Kidney (tissue), 14 donors: ENCODE results near the gene KNCN. TPM values are rescaled to one million over a fixed set of nuclear protein-coding genes. Genes with fewer than 3 reads are reported as not detected.

Experiments used
- DNase-seq, 5 donors: peaks; one replicate each; pipeline ENCODE4 v3.0.0-alpha.2; 2013 to 2020
- FAIRE-seq: peaks from 2 replicates; lab custom pipeline; 2012; peaks lifted over from hg19 to GRCh38; lab: Jason Lieb, UNC
- H3K27ac ChIP-seq, 2 donors: one replicate each; pipeline ENCODE4 v1.7.0; 2013; ENCODE audit warnings: low read depth in 2 of 2, low read length in 2 of 2, inconsistent platforms in 1 of 2
- H3K27me3 ChIP-seq: one replicate; pipeline ENCODE4 v1.7.1; 2013; ENCODE audit warnings: low read length, inconsistent platforms; ENCODE audit not compliant: control insufficient read depth, insufficient read depth
- H3K36me3 ChIP-seq, 3 donors: one replicate each; pipeline versions ENCODE4 v1.7.0 to v1.7.1; 2013; ENCODE audit warnings: low read length in 3 of 3, control low read depth in 1 of 3, inconsistent platforms in 1 of 3; ENCODE audit not compliant: insufficient read depth in 3 of 3, control insufficient read depth in 2 of 3
- H3K4me1 ChIP-seq, 3 donors: one replicate each; pipeline versions ENCODE4 v1.7.0 to v1.7.1; 2013; ENCODE audit warnings: low read length in 3 of 3, inconsistent platforms in 1 of 3, low read depth in 1 of 3; ENCODE audit not compliant: control insufficient read depth in 2 of 3, insufficient read depth in 2 of 3
- H3K4me3 ChIP-seq, 3 donors: one replicate each; pipeline versions ENCODE4 v1.7.0 to v1.8.1; 2013; ENCODE audit warnings: low read length in 3 of 3, control low read depth in 1 of 3, inconsistent platforms in 1 of 3
- H3K9ac ChIP-seq, 3 donors: one replicate each; pipeline versions ENCODE4 v1.7.0 to v1.7.1; 2013; ENCODE audit warnings: low read length in 3 of 3, control low read depth in 1 of 3, inconsistent platforms in 1 of 3
- H3K9me3 ChIP-seq, 3 donors: one replicate each; pipeline versions ENCODE4 v1.7.0 to v1.7.1; 2013; ENCODE audit warnings: low read length in 3 of 3, control low read depth in 1 of 3, inconsistent platforms in 1 of 3; ENCODE audit not compliant: control insufficient read depth in 2 of 3, insufficient read depth in 1 of 3
- intact Hi-C: fragments of 100-400 bp; cut with DNase I; formaldehyde crosslinking; loops from one replicate; pipeline ENCODE4 v1.11.1; 2022
- polyA plus RNA-seq: library from polyadenylated mRNA; stranded (reverse); fragments of 350-450 nt; fragmentation: Illumina TruSeq; extraction: RNeasy Lipid Tissue Mini Kit (QIAGEN cat#74804); gene quantifications from one replicate; pipeline ENCODE4 v1.2.3, GENCODE V29; 2014; ENCODE audit warnings: low read depth, low replicate concordance; ENCODE audit not compliant: insufficient read depth
- total RNA-seq: library from RNA; stranded (reverse); fragmentation: NEBNext Ultra II Directional; extraction: Animal tissue kit (Norgen Biotek cat#: 25700); gene quantifications from one replicate; pipeline ENCODE4 v1.2.1, GENCODE V29; 2021
- TF ChIP-seq, protein P1 (sequence below): IDR thresholded peaks from 3 replicates; pipeline ENCODE4 v1.5.1; 2012; ENCODE audit warnings: mild to moderate bottlenecking, moderate library complexity, borderline replicate concordance; ENCODE audit not compliant: insufficient read depth; ENCODE audit errors: extremely low read depth
- donor health status: control.
- donor health status: control.
- donor health status: control.
- donor health status: control.
- donor health status: control.
- donor health status: DM: yes; HTN: yes; CAD: no.
- donor health status: Normal renal cell carcinoma (clear cell type).

The KNCN gene
- total and polyA plus RNA-seq, 2 donors from 2014 or later, result not detected

DNA sequence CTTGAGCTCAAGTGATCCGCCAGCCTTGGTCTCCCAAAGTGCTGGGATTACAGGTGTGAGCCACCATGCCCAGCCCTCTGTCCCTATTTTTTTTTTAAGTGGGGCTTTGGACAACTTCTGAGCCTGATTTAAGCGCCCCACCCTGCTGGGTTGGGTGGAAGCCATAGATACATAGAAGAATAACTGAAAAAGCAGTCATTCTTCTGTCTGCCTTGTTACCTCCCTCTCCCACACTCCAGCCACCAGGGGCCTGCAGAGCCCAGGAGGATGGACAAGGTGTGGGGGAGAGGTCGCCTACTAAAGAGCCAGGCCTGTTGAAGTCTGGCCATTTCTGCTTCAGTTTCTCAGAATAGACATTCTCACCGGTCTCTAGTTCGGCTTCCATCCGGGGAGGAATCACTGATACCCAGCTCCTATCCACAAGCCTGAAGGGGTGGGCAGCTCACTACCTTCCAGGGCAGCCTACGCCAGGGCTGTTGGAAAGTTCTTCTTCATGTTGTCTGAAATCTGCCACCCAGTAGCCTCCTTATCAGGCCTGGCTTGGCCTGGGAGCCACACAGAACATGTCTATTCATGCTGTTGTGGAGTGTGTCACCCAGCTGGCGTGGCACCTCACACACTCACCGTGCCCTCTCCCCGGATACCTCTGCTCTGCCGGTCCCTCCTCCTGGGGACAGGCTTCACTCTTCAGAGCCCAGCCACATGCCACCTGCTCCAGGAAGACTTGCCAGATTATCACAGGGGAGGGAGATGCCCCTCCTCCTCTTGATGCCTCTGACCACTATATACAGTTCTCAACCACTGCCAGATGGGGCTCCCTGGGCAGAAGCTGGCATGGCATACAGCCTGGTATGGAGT is 27.7 kb downstream of the KNCN start:
- intact Hi-C loops, result no loop called here
- FAIRE-seq (no peak), DNase-seq (peak in 1 of 5 donors; percentile 40)
- Histone ChIP-seq H3K9ac (no peak overlapping the region), H3K4me3 (no peak overlapping the region), H3K27ac (no peak overlapping the region), H3K36me3 (no peaks in the 10 kb centered on the region), H3K9me3 (no peaks in the 10 kb centered on the region), H3K4me1 (no peaks in the 10 kb centered on the region), H3K27me3 (peaks cover 10% of the 10 kb centered on the region)
- TF ChIP-seq, protein P1, sequence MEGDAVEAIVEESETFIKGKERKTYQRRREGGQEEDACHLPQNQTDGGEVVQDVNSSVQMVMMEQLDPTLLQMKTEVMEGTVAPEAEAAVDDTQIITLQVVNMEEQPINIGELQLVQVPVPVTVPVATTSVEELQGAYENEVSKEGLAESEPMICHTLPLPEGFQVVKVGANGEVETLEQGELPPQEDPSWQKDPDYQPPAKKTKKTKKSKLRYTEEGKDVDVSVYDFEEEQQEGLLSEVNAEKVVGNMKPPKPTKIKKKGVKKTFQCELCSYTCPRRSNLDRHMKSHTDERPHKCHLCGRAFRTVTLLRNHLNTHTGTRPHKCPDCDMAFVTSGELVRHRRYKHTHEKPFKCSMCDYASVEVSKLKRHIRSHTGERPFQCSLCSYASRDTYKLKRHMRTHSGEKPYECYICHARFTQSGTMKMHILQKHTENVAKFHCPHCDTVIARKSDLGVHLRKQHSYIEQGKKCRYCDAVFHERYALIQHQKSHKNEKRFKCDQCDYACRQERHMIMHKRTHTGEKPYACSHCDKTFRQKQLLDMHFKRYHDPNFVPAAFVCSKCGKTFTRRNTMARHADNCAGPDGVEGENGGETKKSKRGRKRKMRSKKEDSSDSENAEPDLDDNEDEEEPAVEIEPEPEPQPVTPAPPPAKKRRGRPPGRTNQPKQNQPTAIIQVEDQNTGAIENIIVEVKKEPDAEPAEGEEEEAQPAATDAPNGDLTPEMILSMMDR, result no peak

DNA sequence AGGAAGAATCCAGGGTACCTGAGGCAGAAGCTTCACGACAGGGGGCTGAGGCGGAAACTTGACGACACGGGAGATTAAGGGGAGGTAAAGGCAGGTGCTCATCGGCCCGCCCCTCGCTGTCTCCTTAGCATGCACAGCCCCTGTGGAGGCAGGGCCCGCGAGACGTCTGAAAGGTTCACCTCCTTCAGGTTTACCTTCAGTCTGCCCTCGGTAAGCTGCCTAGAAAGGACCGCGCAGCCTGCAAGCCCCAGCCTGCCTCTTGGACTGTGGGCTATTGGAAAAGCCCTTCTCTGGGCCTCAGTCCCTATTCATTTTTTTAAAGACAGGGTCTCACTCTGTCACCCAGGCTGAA is 28.5 kb downstream of the KNCN start:
- peak in 1 of 5 donors; percentile 69 for DNase-seq
- Histone ChIP-seq H3K27me3 (peaks cover 5% of the 10 kb centered on the region), H3K4me1 (no peaks in the 10 kb centered on the region), H3K36me3 (no peaks in the 10 kb centered on the region), H3K27ac (no peak overlapping the region), H3K9me3 (no peaks in the 10 kb centered on the region), H3K4me3 (no peak overlapping the region), H3K9ac (no peak overlapping the region)
- FAIRE-seq, result no peak
- intact Hi-C loops, result no loop called here
- TF ChIP-seq, protein P1, result no peak

DNA sequence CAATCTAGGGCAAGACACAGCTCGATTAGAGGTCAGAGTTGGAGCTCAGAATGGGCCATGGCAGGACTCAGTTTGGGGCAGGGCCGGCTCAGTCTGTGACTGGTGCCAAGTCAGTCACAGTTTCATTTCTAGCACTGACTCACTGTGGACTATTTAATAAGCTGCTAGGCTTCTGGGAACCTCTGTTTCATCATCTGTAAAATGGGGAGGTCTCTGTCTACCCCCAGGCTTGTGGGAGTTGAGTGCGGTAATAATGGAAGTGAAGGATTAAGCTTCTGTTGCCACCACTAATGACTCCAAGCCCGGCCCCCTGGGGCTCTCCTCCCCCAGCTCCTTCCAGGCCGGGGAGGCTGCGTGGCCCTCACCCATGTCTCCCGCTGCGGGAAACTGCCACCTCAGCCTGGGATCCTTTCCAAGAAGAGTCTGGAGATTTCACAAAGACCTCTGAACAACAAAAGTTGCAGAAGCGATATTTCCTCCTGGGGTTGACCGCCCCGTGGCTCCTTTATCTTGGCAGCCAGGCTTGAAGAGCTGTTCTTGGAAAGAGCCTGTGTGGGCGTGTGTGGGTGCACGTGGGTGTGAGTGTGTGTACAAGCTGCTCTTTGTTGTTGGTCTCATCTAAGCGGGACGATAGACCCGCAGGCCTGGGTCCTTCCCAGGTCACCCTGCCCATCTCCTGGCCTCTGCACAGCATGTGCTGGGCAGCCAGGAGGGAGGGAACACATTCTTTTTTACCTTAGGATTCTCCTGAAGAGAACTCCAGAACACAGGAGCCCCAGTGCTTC is 29.1 kb downstream of the KNCN start:
- no peak overlapping the region for H3K9ac ChIP-seq
- TF ChIP-seq, protein P1, result no peak
- intact Hi-C loops, result no loop called here
- H3K4me1 ChIP-seq, result no peaks in the 10 kb centered on the region
- peaks cover 5% of the 10 kb centered on the region for H3K27me3 ChIP-seq
- H3K4me3 ChIP-seq, result no peak overlapping the region
- no peak for FAIRE-seq
- peak in 2 of 5 donors; percentile 31 to 75 for DNase-seq
- H3K27ac ChIP-seq, result no peak overlapping the region
- H3K36me3 ChIP-seq, result no peaks in the 10 kb centered on the region
- no peaks in the 10 kb centered on the region for H3K9me3 ChIP-seq
